A673 (cell line): ENCODE measurements around the gene FBXO31. TPM values are rescaled to one million over a fixed set of nuclear protein-coding genes. Genes with fewer than 3 reads are reported as not detected.

Experiments used
- BruUV-seq: library from RNA; stranded (reverse); fragments of 400-500 nt; replicated peaks from 2 replicates; lab custom pipeline; 2021; lab: Mats Ljungman, UMichigan
- CTCF ChIA-PET: fragments of 300-600 bp; sonication (Branson Sonifier 250); formaldehyde crosslinking; loops from one replicate; lab custom pipeline; 2022; ENCODE audit warnings: antibody characterized with exemption; lab: Charles Lee
- POLR2A ChIA-PET: fragments of 300-600 bp; sonication (Branson Sonifier 250); formaldehyde crosslinking; loops from one replicate; lab custom pipeline; 2022; ENCODE audit warnings: antibody characterized with exemption; ENCODE audit not compliant: low non-redundant PET; lab: Charles Lee
- DNase-seq: peaks from one replicate; pipeline ENCODE4 v3.0.0-alpha.2; 2015; ENCODE audit warnings: low spot score
- H3K27ac ChIP-seq: fragments of 200-600 bp; sonication (generic); 2 replicates; pipeline ENCODE4 v1.5.1; 2016; ENCODE audit warnings: mixed run types, low read depth, mild to moderate bottlenecking, mixed read lengths, antibody characterized with exemption, low read length; ENCODE audit not compliant: poor library complexity, severe bottlenecking
- H3K27me3 ChIP-seq: fragments of 200-600 bp; sonication (generic); replicated peaks from 2 replicates; pipeline ENCODE4 v1.6.1; 2017; ENCODE audit warnings: mixed run types, low read depth, mild to moderate bottlenecking, mixed read lengths, antibody characterized with exemption, low read length; ENCODE audit not compliant: insufficient read depth, poor library complexity
- H3K36me3 ChIP-seq: fragments of 200-600 bp; sonication (generic); 2 replicates; pipeline ENCODE4 v1.6.1; 2016; ENCODE audit warnings: mixed run types, mild to moderate bottlenecking, mixed read lengths, antibody characterized with exemption, low read length; ENCODE audit not compliant: insufficient read depth, poor library complexity, severe bottlenecking
- H3K4me1 ChIP-seq: fragments of 200-600 bp; sonication (generic); 2 replicates; pipeline ENCODE4 v1.6.1; 2017; ENCODE audit warnings: mixed run types, mild to moderate bottlenecking, mixed read lengths, antibody characterized with exemption, low read length; ENCODE audit not compliant: insufficient read depth, poor library complexity, severe bottlenecking
- H3K4me3 ChIP-seq: fragments of 200-600 bp; sonication (generic); 2 replicates; pipeline ENCODE4 v1.5.1; 2016; ENCODE audit warnings: low read depth, mixed run types, mild to moderate bottlenecking, mixed read lengths, low read length; ENCODE audit not compliant: poor library complexity, severe bottlenecking
- H3K9me3 ChIP-seq: fragments of 200-600 bp; sonication (generic); 2 replicates; pipeline ENCODE4 v1.6.1; 2016; ENCODE audit warnings: mixed run types, low read depth, mild to moderate bottlenecking, mixed read lengths, antibody characterized with exemption, low read length; ENCODE audit not compliant: poor library complexity, severe bottlenecking
- EZH2 ChIP-seq: fragments of 200-600 bp; sonication (generic); IDR thresholded peaks from 2 replicates; pipeline ENCODE4 v1.6.1; 2017; ENCODE audit warnings: borderline replicate concordance, low read depth, mild to moderate bottlenecking, mixed read lengths, antibody characterized with exemption, low read length; ENCODE audit not compliant: poor library complexity, severe bottlenecking
- intact Hi-C: fragments of 100-400 bp; cut with micrococcal nuclease; formaldehyde crosslinking; loops from one replicate; pipeline ENCODE4 v1.10.0; 2022; ENCODE audit not compliant: unreplicated experiment
- total RNA-seq: library from RNA; stranded (reverse); gene quantifications from 2 replicates; pipeline ENCODE4 v1.2.3, GENCODE V29; 2021
- TF ChIP-seq, protein P1 (sequence below): fragments of 300-800, 200-600 bp; sonication (generic); conservative IDR thresholded peaks from 2 replicates; pipeline ENCODE4 v1.5.1; 2017; ENCODE audit warnings: low read depth, mild to moderate bottlenecking, antibody characterized with exemption, low read length, moderate library complexity, mixed read lengths

The FBXO31 gene
- total RNA-seq, 1 experiment from 2014 or later: 32.2 TPM

DNA sequence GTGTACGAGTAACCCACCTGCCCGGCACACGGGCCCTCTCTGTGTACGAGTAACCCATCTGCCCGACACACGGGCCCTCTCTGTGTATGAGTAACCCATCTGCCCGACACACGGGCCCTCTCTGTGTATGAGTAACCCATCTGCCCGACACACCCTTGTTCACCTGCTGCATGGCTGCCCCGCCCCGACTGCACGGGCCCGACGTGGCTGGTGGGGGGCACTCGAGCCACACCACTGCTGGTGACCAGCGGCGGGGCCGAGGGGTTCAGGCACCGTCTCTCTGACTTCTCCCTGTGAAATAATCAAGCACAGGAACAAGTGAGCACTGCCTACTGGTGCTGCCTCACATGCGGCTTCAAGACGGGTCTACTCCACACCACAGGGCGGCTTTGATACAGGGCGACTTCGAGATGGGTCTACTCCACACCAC lies 30.7 kb upstream of the FBXO31 start:
- Histone ChIP-seq H3K27ac (no peak overlapping the region), H3K36me3 (peaks cover 49% of the 10 kb centered on the region), H3K9me3 (no peaks in the 10 kb centered on the region), H3K4me3 (no peak overlapping the region), H3K4me1 (no peaks in the 10 kb centered on the region), H3K27me3 (no peaks in the 10 kb centered on the region)
- BruUV-seq: no TSS peak
- DNase-seq: no peak
- intact Hi-C loops: loop anchor here (10.0 kb wide), 1 partner anchor 131 kb away; no protein-coding TSS in a partner anchor
- no peak for TF ChIP-seq EZH2
- TF ChIP-seq, protein P1, sequence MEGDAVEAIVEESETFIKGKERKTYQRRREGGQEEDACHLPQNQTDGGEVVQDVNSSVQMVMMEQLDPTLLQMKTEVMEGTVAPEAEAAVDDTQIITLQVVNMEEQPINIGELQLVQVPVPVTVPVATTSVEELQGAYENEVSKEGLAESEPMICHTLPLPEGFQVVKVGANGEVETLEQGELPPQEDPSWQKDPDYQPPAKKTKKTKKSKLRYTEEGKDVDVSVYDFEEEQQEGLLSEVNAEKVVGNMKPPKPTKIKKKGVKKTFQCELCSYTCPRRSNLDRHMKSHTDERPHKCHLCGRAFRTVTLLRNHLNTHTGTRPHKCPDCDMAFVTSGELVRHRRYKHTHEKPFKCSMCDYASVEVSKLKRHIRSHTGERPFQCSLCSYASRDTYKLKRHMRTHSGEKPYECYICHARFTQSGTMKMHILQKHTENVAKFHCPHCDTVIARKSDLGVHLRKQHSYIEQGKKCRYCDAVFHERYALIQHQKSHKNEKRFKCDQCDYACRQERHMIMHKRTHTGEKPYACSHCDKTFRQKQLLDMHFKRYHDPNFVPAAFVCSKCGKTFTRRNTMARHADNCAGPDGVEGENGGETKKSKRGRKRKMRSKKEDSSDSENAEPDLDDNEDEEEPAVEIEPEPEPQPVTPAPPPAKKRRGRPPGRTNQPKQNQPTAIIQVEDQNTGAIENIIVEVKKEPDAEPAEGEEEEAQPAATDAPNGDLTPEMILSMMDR: no peak
- ChIA-PET CTCF (no interaction called here), POLR2A (no interaction called here)

DNA sequence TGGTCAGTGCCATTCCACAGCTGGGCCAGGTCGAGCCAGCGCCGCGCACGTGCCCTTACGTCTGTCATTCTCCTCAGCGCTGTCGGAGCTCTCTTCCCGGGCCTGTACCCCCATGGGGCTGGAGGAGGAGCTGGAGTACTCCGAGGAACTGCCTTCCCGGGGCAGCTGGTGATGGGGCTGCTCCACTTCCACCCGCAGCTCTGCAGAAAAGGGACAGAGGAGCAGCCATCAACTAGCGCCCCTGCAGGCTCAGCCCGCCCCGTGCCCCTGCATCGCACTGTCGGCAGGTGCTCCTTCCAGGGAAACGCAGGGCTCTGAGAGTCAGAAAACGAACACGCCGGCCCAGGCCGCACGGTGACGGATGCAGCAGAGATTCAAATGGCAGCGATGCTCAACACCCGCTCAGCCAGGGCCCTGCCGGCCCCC lies 29.4 kb upstream of the FBXO31 start:
- no peaks in the 10 kb centered on the region for H3K9me3 ChIP-seq
- ChIA-PET CTCF (no interaction called here), POLR2A (no interaction called here)
- no peak overlapping the region for H3K27ac ChIP-seq
- peaks cover 53% of the 10 kb centered on the region for H3K36me3 ChIP-seq
- no TSS peak for BruUV-seq
- TF ChIP-seq, protein P1: no peak
- TF ChIP-seq EZH2: no peak
- H3K4me3 ChIP-seq: no peak overlapping the region
- no peak for DNase-seq
- intact Hi-C loops: loop anchor here (10.0 kb wide), 1 partner anchor 132 kb away; no protein-coding TSS in a partner anchor
- no peaks in the 10 kb centered on the region for H3K27me3 ChIP-seq
- H3K4me1 ChIP-seq: no peaks in the 10 kb centered on the region

DNA sequence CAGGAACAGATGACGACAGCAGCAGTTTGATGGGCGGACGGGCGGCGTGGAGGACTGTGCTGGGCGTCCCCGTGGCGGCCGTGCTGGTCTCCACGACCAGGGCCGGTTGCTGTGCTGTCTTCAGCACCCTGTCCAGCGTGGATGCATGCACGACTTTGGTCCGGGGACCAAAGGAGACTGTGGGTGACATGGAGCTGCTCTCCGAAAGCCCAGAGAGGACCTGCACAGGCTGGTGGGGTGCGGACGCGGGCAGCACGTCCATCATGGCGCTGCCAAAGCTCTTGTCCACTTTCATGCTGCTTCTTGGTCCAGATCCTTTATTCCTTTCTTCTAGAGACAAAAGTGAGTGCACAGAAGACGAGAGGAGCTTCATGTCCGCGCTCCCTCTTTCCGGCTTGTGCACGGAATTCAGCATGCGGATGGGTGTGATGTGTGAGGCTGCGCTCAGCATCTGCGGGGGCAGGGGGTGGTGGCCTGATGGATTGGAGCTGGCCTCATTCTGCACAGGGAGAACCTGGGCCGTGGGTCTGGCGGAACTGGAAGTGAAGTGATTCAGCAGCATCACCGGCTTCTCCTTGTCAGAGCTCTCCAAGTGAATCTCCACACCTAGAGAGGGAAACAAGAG lies 28.9 kb upstream of the FBXO31 start:
- Histone ChIP-seq H3K4me3 (no peak overlapping the region), H3K36me3 (peaks cover 59% of the 10 kb centered on the region), H3K27me3 (no peaks in the 10 kb centered on the region), H3K9me3 (no peaks in the 10 kb centered on the region), H3K4me1 (no peaks in the 10 kb centered on the region), H3K27ac (no peak overlapping the region)
- ChIA-PET CTCF (no interaction called here), POLR2A (no interaction called here)
- DNase-seq: no peak
- BruUV-seq: no TSS peak
- TF ChIP-seq EZH2: no peak
- TF ChIP-seq, protein P1: no peak
- intact Hi-C loops: loop anchor here (10.0 kb wide), 1 partner anchor 132 kb away; no protein-coding TSS in a partner anchor
